ENCODE measurements around the gene RALBP1. TPM values are rescaled to one million over a fixed set of nuclear protein-coding genes. Genes with fewer than 3 reads are reported as not detected.

Gene RALBP1
- polyA plus RNA-seq, 1 donor (not counting 4 experiments of a cell fraction or from before 2014, with no cell fraction given): 47.6 TPM

DNA sequence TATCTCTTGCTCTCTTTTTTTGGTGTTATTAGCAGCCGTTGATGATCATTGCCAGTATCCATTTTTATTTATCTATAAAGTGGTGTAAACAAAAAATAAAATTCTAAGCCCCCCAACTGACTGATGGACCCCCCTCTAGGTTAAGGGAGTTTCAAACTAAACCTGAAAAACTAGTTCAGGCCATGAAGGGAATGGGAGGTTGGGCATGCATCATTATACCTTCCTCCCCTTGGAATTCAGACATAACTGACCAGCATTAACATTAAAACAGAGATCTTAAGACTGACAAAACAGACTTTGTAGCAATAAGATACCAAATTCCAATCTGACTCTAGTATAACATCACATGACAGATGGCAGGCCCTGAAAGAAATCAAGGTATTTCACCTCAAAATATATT lies 20.2 kb downstream of the RALBP1 start:
- H3K4me2 ChIP-seq (ENCODE audit: control insufficient read depth, extremely low read depth, insufficient read depth, low read depth, low read length): no peak overlapping the region
- H3K79me2 ChIP-seq (ENCODE audit: control insufficient read depth, insufficient read depth, low read length): peaks cover 63% of the 10 kb centered on the region
- H3K36me3 ChIP-seq (ENCODE audit: control insufficient read depth in 2 of 2, extremely low read depth in 1 of 2, insufficient read depth in 2 of 2, low read length in 2 of 2): peaks cover 0 to 5% of the 10 kb centered on the region in 2 experiments
- H3K4me1 ChIP-seq (ENCODE audit: control insufficient read depth, extremely low read depth, insufficient read depth, low read length): peaks cover 13% of the 10 kb centered on the region
- dilution Hi-C loops (cut with MboI; ENCODE audit: extremely low pct_ligation_motif_present, low sequenced_read_pairs): no loop called here
- no peaks in the 10 kb centered on the region for H3K27me3 ChIP-seq (ENCODE audit: control insufficient read depth, extremely low read depth, insufficient read depth, low read length)
- FAIRE-seq (no peak), DNase-seq (ENCODE audit: low read depth, low spot score) (no peak)
- H3K9me3 ChIP-seq (ENCODE audit: control insufficient read depth, low read depth, low read length): no peaks in the 10 kb centered on the region
- H4K20me1 ChIP-seq (ENCODE audit: control insufficient read depth, extremely low read depth, insufficient read depth, low read length): no peaks in the 10 kb centered on the region
- no peak overlapping the region for H3K4me3 ChIP-seq (ENCODE audit: control insufficient read depth in 2 of 3, extremely low read depth in 1 of 3, insufficient read depth in 2 of 3, low read depth in 1 of 3, low read length in 3 of 3)
- no peak overlapping the region for H3K27ac ChIP-seq (ENCODE audit: control insufficient read depth, insufficient read depth, low read length)
- no peaks in the 10 kb centered on the region for H3K9me1 ChIP-seq (ENCODE audit: control insufficient read depth, extremely low read depth, insufficient read depth, low read length)
- H2AFZ ChIP-seq (ENCODE audit: control insufficient read depth, low read length): no peak overlapping the region
- TF ChIP-seq EZH2 (IDR thresholded peaks at IDR 0.05; ENCODE audit: low read length): no peak
- TF ChIP-seq, protein P1, sequence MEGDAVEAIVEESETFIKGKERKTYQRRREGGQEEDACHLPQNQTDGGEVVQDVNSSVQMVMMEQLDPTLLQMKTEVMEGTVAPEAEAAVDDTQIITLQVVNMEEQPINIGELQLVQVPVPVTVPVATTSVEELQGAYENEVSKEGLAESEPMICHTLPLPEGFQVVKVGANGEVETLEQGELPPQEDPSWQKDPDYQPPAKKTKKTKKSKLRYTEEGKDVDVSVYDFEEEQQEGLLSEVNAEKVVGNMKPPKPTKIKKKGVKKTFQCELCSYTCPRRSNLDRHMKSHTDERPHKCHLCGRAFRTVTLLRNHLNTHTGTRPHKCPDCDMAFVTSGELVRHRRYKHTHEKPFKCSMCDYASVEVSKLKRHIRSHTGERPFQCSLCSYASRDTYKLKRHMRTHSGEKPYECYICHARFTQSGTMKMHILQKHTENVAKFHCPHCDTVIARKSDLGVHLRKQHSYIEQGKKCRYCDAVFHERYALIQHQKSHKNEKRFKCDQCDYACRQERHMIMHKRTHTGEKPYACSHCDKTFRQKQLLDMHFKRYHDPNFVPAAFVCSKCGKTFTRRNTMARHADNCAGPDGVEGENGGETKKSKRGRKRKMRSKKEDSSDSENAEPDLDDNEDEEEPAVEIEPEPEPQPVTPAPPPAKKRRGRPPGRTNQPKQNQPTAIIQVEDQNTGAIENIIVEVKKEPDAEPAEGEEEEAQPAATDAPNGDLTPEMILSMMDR (optimal IDR thresholded peaks at IDR 0.05 in 1 of 3, IDR thresholded peaks at IDR 0.05 in 1 of 3, conservative IDR thresholded peaks at IDR 0.05 in 1 of 3; ENCODE audit: extremely low read depth in 1 of 3, insufficient read depth in 2 of 3, low read length in 3 of 3): no peak
- H3K9ac ChIP-seq (ENCODE audit: control insufficient read depth, extremely low read depth, insufficient read depth, low read length): no peak overlapping the region

DNA sequence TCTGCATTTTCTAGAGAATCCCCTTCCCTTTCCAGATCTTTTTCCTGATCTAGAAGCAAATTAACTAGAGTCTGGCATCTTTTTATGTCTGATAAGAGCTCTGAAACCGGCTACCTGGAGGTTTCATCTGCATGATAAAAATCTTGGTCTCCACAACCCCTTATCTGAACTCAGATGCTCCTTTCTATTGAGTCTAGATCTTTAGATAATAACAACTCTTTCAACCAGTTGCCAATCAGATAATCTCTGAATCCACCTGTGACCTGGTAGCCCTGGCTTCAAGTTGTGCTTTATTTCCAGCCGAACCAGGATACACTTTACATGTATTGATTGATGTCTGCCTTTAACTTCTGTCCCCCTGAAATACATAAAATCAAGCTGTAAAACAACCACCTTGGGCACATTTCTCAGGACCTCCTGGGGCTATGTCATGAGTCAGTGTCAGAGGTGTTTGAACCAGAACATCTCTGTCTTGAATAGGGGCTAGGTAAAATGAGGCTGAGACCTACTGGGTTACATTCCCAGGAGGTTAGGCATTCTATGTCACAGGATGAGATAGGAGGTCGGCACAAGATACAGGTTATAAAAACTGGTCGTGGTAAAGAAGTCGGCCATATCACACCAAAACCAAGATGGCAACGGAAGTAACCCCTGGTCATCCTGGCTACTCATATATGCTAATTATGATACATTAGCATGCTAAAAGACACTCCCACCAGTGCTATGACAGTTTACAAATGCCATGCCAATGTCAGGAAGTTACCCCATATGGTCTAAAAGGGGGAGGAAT lies 20.8 kb downstream of the RALBP1 start:
- H3K9ac ChIP-seq (ENCODE audit: control insufficient read depth, extremely low read depth, insufficient read depth, low read length): no peak overlapping the region
- H3K4me2 ChIP-seq (ENCODE audit: control insufficient read depth, extremely low read depth, insufficient read depth, low read depth, low read length): no peak overlapping the region
- H2AFZ ChIP-seq (ENCODE audit: control insufficient read depth, low read length): no peak overlapping the region
- H3K9me3 ChIP-seq (ENCODE audit: control insufficient read depth, low read depth, low read length): no peaks in the 10 kb centered on the region
- dilution Hi-C loops (cut with MboI; ENCODE audit: extremely low pct_ligation_motif_present, low sequenced_read_pairs): no loop called here
- no peak overlapping the region for H3K27ac ChIP-seq (ENCODE audit: control insufficient read depth, insufficient read depth, low read length)
- peaks cover 63% of the 10 kb centered on the region for H3K79me2 ChIP-seq (ENCODE audit: control insufficient read depth, insufficient read depth, low read length)
- no peak overlapping the region for H3K4me3 ChIP-seq (ENCODE audit: control insufficient read depth in 2 of 3, extremely low read depth in 1 of 3, insufficient read depth in 2 of 3, low read depth in 1 of 3, low read length in 3 of 3)
- H3K4me1 ChIP-seq (ENCODE audit: control insufficient read depth, extremely low read depth, insufficient read depth, low read length): peaks cover 13% of the 10 kb centered on the region
- FAIRE-seq: peak; percentile 61
- DNase-seq (ENCODE audit: low read depth, low spot score): no peak
- H3K36me3 ChIP-seq (ENCODE audit: control insufficient read depth in 2 of 2, extremely low read depth in 1 of 2, insufficient read depth in 2 of 2, low read length in 2 of 2): peaks cover 0 to 5% of the 10 kb centered on the region in 2 experiments
- TF ChIP-seq, protein P1 (optimal IDR thresholded peaks at IDR 0.05 in 1 of 3, IDR thresholded peaks at IDR 0.05 in 1 of 3, conservative IDR thresholded peaks at IDR 0.05 in 1 of 3; ENCODE audit: extremely low read depth in 1 of 3, insufficient read depth in 2 of 3, low read length in 3 of 3): no peak
- no peak for TF ChIP-seq EZH2 (IDR thresholded peaks at IDR 0.05; ENCODE audit: low read length)
- no peaks in the 10 kb centered on the region for H3K27me3 ChIP-seq (ENCODE audit: control insufficient read depth, extremely low read depth, insufficient read depth, low read length)
- no peaks in the 10 kb centered on the region for H4K20me1 ChIP-seq (ENCODE audit: control insufficient read depth, extremely low read depth, insufficient read depth, low read length)
- H3K9me1 ChIP-seq (ENCODE audit: control insufficient read depth, extremely low read depth, insufficient read depth, low read length): no peaks in the 10 kb centered on the region
